Activated CD4-positive, alpha-beta T cell treated with anti-CD3 and anti-CD28 coated beads, Interleukin-2, Interleukin-6, amounts not matched to agents 100 ng/mL and 50 ng/mL, durations not matched to agents 16 hours and 8 hours (primary cell): Measurements from ENCODE around the gene CRISPLD2.
A peak's percentile ranks its signal among the peaks of the same experiment; 100 is the strongest.
"Not testable (repeated sequence)": the region's sequence is repeated elsewhere in the genome, so short reads cannot be mapped to it uniquely, and the experiment has no call there.

ENCODE experiments used
- DNase-seq: peaks from one replicate; pipeline ENCODE4 v3.0.0-alpha.2; 2020

CRISPLD2 gene

DNA sequence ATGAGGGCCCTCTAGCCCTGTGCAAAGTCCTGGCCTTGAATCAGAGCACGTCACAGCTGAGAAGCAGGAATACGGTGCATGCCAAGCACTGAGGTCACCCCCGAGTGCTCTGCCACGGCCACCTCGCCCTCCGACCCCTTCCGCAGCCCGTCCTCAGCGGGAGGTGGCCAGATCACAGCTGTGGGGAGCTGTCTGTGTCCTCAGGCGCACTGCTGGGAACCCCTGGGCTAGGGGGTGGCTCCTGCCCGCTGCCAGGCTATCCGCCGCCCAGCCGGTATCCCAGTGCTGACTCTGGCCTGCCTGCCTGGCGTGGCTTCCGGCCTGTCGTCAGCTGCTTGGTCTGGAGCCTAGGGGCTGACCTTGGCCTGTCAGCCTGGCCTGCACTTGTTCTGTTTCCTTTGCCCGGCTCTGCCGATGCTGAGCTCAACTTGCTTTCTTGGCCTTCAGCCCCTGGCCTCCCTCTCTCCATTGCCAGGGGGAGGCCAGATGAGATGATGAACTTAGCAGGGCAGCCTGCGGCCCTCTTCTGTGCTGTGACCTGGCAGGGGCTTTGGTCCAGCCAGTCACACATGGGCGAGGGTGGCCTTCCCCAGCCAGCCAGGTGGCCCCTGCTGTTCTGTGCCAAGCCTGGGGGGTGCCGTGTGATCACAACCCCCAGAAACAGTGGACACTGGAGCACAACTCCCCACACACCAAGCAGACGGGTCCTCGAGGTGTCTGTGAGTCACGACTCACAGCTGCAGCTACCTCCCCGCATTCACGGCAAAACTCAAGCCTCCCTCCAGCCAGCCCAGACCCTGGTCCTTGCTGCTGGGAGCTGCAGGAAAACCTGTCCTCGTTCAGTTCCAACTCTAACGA is 114.2 kb downstream of the CRISPLD2 start:
- no peak for DNase-seq

- DNase-seq, result no peak
These were observed 117.6 kb downstream of the CRISPLD2 start for GRCh38 chr16:84937196-84938005.

GRCh38 chr16:84938616-84939015 is 118.8 kb downstream of the CRISPLD2 start:
- DNase-seq, result not testable (repeated sequence)

DNA sequence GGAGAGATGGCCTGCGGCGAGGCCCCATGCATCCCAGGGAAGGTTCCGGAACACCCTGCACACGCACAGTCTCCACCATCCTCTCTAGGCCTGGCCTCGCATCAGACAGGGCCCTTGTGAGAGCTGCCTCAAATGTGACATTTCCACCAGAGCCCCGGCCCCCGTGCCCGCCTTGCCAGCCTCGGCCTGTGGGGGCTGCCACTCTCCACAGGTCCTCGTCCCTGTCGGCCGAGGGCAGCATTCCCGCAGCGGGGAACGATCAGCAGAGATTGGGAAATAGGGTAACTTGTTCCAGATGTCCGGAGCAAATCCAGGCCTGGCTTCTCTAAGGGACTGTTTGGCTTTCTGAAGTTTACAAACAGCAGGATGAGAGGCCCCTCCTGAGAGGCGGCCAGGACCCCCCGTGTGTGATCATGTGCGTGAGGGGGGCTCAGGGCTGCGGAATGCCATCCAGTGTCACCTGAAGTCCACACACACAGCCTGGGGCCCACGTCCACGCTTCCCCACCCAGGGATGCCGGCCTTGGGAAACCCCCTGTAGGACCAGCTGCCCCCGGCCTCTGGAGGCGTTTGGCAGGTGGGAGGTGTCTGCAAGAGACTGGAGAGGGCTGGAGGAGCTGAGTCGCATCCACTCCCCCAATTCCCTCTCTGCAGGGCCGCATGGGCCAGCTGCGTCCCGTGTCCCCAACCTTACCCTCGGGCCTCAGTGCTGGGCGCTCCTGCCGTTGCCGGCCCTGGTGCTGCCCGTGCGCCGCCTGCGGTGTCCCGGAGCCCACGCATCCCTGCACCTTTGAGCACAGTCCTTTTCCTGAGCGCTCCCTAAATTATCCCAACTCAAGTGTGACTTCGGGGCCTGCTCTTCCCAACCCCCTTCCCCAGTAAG is 121.1 kb downstream of the CRISPLD2 start:
- DNase-seq, result no peak

- no peak for DNase-seq
These were observed 122.1 kb downstream of the CRISPLD2 start for GRCh38 chr16:84941921-84942320.

GRCh38 chr16:84942786-84943185 is 123.0 kb downstream of the CRISPLD2 start:
- no peak for DNase-seq

- no peak for DNase-seq
These were observed 123.8 kb downstream of the CRISPLD2 start for GRCh38 chr16:84943620-84944019.

DNA sequence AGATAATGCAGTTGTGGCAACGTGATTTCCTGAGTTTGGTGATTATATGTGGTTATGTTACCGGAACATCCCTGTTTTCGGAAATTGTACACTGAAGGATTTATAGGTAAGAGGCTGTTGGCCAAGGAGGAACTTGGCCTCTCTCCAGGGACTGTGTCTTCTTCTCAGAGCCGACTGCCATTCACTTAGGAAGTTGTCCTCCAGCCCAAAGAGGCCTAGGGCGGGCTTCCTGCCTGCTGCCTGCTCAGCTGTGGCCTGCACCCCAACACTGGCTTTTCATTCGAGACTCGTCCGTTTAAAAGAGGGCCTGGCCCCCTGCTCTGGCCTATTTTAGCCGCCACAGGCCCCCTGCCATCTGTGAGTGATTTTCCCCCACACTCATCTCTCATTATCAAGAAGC is 127.2 kb downstream of the CRISPLD2 start:
- DNase-seq, result no peak

DNA sequence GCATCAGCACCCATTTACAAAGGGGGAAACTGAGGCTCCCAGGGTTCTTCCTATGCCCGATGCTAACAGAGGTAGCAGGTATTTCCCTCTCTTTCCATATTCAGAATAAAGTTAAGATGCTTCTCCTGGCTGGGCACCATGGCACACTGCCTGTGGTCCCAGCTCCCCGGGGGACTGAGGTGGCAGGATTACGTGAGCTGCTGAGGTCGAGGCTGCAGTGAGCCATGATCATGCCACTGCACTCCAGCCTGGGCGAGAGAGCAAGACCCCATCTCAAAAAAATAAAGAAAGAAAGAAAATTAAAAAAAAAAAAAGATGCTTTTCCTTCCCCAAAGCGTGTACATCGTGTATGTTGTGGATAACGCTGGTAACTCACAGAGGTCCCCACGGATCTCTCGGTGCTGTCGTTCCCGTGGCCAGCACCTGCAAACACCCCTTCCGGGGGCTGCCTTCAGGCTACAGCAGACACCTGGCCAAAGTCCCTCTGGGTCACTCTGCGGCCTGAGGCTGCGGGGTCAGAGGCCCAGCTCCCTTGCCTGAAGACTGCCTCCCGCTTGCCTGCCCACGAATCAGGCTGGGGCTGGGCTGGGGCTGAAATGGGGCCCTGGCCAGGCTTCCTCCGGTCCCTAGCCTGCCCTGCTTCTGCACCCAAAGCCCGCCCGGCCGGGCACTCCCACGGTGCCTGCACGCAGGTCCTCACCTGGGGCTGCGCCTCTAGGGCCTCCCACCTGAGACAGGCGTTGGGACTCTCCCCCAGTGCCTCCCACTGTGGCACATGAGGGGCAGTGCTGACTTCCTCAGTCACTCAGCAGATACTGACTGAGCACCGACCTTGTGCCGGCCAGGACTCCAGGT is 128.4 kb downstream of the CRISPLD2 start:
- DNase-seq, result no peak

DNA sequence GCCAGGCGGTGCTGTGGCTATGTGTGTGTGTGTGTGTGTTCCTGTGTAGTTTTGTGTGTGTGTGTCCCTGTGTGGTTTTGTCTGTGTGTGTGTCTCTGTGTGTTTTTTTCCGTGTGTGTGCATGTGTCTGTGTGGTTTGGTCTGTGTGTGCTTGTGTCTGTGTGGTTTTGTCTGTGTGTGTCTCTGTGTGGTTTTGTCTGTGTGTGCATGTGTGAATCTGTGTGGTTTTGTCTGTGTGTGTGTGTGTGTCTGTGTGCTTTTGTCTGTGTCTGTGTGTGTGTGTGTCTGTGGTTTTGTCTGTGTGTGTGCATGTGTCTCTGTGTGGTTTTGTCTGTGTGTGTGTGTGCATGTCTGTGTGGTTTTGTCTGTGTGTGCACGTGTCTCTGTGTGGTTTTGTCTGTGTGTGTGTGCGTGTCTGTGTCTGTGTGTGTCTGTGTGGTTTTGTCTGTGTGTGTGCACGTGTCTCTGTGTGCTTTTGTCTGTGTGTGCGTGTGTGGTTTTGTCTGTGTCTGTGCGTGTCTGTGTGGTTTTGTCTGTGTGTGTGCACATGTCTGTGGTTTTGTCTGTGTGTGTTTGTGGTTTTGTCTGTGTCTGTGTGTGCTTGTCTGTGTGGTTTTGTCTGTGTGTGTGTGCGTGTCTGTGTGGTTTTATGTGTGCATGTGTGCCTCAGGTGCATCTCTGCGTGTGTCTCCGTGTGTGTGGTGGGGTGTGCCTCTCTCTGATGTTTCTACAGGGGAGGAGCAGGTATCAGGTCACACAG is 129.2 kb downstream of the CRISPLD2 start:
- DNase-seq, result no peak

GRCh38 chr16:84949772-84950436 is 130.1 kb downstream of the CRISPLD2 start:
- no peak for DNase-seq

DNA sequence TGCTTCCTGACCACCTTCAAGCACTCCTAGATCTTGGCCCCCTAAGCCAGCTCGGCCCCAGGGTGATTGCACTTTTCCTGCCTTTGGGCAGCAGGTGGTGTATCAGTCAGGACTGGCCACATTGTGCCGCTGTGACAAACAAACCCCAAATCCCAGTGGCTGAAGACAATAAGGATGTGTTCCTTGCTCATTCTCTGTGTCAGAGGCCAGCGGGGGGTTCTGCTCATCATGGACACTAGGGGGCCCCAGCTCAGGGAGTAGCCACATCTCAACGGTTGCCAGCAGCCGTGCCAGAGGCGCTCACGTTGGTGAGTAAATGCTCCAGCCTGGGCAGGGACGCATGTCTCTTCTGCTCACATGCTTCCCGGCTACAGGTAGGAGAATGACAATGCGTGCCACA is 131.1 kb downstream of the CRISPLD2 start:
- DNase-seq, result peak; percentile 47

DNA sequence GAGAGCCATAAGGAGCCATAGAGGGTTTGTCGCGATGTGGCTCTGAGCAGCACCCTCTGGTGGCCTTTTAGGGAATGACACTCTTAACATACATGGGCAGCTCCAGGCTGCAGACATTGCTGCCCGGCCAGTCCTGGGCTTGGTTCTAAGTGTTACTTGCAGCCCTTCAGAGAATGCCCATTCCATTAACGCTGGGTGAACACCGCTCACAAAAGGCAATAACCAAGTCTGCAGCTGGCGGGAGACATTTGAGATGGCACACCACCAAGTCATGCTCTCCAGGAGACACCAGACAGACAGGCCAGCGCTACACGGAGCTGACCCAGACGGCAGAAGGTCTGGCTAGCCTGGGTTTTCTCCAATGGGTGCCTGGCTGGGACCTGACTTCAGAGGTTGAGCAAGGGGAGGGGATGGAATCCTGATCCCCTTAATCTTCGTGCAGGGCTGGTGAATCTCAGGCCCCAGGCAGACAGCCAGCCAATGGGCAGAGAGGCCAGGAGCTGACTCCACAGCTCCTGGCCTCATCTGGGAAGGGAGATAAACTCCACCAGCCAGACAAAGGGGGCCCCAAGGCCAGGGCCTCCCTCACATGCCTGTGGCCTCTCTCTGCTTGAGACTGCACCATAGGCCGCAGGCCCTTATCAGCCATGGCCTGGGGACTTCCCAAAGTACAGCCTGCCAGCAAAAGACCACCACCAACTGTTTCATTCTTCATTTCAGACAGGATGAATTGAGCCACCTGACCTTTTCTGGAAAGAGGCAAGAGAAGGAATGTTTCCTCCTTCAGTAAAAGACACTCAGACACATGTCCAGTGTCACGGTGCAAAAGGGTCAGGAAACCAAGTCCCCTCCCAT is 132.8 kb downstream of the CRISPLD2 start:
- DNase-seq, result peak; percentile 87

- DNase-seq, result no peak
These were observed 133.5 kb downstream of the CRISPLD2 start for GRCh38 chr16:84953190-84953746.

- no peak for DNase-seq
These were observed 135.6 kb downstream of the CRISPLD2 start for GRCh38 chr16:84955427-84955826.

GRCh38 chr16:84957192-84957591 is 137.4 kb downstream of the CRISPLD2 start:
- DNase-seq, result no peak

DNA sequence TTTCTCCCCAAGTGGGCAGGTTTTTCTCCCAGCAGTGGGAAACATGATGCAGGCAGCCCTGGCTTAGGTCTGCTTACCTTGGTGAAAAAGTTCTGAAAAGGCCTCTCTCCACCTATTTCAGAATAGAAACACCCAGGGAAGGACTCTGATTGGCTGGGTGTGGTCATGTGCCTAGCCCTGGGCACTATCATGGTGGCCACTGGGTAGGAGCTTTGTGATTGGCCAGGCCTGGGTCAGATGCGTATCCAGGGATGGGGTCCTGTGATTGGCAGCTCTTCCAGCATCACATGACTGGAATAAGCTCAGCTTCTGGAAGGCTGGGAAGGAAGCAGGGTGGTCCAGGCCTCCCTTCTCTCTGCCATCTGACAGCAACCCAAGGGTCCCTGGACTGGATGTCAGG is 138.0 kb downstream of the CRISPLD2 start:
- no peak for DNase-seq
